Activated T-cell treated with anti-CD3 and anti-CD28 coated beads, Interleukin-2, amount 50 U/mL, for 48 hours (primary cell): ENCODE data around the gene HTR3E.
"Not testable (repeated sequence)": the region's sequence is repeated elsewhere in the genome, so short reads cannot be mapped to it uniquely, and the experiment has no call there.

Source experiments
- DNase-seq, 2 experiments: peaks; one replicate each; pipeline ENCODE4 v3.0.0-alpha.2; 2020

HTR3E gene

DNA sequence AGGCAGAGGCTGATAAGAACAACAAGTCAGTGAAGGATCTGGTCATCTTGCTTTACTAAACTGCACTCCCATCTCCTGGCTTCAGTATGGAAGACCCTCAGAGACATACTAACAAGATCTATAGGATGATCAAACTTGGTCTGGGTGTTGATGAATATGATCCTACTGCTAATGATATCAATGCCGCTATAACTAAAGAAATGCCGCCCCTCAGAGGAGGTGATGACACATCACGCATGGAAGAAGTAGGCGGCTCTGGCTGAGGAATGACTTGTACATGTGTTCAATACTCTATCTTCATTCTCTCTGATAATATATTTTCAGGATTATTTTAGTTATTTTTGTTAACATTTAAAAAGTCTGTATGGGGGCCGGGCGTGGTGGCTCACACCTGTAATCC lies 20.8 kb downstream of the HTR3E start:
- DNase-seq, result no peak

DNA sequence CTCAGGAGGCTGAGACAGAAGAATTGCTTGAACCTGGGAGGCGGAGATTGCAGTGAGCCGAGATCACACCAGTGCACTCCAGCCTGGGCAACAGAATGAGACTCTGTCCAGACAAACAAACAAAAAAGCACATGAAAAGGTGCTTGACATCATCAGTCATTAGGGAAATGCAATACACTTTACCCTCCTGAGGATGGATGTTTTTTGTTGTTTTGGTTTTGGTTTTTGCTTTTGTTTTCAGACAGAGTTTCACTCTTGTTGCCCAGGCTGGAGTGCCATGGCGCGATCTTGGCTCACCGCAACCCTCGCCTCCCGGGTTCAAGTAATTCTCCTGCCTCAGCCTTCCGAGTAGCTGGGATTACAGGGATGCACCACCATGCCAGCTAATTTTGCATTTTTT lies 24.2 kb downstream of the HTR3E start:
- DNase-seq, result not testable (repeated sequence)

DNA sequence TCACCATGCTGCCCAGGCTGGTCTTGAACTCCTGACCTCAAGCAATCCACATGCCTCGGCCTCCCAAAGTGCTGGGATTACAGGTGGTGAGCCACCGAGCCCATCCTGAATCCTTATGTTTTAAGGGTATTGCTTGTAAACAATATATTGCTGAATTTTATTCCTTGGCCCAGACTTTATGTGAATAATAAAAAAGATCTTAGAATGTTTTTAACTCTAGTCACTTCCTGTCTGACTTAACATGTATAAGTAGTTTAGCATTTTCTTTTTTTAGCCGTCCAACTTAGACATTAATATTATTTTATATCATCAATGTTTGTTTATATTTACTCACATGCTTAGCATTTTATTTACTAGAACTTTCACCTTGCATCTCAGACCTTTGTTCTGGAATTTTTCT lies 29.1 kb downstream of the HTR3E start:
- DNase-seq, result no peak

DNA sequence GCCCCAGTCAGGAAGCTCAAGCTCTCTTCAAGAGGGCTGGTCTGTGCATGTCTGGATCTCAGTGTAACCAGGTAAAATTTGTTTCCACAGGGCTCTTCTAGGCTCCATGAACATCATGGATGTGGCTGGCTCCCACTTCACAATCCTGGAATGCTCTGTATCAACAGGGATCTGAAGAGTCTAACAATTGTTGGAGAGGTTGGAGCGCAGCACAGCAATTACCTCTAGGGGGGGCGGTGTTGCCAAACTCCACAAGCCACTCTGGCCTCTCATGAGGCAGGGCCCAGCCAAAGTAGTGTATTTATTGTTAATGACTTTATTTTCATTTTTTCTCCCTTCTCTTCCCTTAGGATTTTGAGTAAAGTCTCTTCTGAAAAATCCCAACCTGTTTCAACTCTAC lies 32.1 kb downstream of the HTR3E start:
- no peak for DNase-seq

DNA sequence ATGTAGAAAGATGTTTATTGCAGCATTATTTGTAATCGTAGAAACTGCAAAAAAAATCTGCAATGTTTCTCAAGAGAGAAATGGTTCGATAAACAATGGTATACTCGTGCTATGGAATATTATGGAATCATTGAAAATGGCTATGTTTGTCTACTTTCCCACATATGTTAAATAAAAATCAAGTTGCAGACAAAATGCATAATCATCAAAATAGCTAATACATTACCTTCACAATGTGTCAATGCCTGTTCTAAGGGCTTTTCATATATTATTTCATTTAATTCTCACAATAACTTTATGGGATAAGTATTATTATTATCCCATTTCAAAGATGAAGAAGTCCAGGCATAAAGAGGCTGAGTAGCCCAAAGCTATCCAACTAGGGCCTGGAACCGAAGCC lies 36.1 kb downstream of the HTR3E start:
- no peak for DNase-seq

DNA sequence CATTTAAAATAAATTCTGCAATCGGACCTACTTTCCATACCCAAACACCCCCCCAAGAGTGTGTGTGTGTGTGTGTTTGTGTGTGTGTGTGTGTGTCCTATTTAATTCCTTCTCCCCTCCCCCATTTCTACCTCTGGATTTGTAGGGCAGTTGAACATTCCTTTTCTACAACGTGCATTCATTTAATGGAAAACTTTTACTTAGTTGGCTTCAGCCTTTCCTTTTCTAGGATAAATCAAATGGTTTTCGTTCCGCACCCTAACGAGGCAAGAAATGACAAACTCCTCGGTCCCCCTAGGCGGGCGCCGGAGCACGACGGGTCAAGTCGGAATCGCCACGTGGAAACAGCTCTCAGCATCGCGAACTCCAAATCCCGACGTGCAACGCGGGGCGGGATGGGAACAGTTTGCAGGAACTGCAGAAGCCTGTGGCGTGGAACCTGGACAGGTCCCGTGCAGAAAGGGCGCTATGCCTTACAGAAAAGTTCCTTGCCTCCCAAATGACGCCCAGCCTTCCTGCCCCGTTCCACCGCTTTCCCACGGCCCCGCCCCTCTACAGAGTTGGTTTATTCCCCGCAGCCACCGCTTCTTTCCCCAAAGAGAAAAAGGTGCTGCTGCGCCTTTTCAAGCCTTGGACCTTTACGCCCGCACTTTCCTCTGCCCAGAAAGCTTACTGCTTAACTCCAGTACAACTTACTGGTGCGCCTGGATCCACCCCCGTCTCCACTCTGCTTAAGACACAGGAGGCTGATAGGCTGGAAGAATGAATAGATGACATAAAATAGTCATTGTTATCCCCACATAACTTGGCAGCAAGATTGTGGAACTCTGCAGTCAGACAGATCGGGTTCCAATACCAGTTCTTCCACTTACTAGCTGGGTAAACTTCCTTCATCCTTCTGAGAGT lies 37.2 kb downstream of the HTR3E start:
- DNase-seq, result peak; percentile 77

DNA sequence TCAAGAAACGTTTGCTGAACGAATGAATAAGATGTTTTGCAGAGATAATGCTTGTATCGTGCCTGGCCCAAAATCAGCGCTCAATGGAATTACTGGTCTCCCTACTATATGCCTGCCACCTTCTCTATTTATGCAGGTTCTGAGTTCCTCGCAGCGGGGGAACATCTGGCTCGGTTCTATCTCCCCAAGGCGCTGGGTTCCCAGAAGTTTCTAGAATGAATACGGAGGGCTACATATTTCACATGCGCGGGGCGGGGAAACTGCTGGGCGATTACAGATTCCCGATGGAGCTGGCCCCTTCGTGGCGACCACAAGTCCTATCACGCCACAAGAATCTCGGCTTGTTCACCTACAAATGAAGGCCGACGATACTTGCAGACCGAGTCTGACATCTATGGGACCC lies 37.9 kb downstream of the HTR3E start:
- DNase-seq, result no peak

DNA sequence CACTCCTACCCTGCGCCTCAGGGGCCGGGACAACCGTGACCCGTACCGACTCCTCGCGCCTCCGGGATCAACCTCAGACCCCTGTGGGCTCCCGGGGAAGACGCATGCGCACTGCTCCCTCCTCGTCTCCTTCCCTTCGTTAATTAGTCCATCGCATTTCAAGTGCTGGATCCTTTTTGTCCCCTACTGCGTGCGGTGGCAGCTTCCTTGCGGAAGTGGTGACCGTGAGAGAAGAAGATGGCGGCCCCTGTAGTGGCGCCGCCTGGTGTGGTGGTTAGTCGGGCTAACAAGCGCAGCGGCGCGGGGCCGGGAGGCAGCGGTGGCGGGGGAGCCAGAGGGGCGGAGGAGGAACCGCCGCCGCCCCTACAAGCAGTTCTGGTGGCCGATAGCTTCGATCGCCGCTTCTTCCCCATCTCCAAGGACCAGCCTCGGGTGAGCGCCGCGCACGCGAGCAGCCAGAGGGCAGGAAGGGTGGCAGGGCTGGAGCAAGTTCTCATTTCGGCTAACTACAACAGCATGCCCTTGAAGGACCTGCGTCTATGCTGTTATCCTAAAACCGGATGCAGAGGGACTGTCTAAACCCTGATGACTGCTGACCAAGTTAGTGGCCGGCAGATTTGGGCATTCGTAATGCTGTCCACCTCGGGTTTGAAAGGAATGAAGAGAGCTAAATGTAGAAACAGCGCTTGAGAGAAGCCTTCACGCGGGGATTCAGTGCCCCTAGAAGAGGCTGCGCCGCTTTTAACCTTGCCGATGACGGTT lies 38.5 kb downstream of the HTR3E start, which contains the start of gene EIF2B5:
Gene EIF2B5 (plus strand): TSS at position 210 of the 762 bp plus-strand sequence. CDS start 28 bp downstream, at position 238.
- DNase-seq, result peak; percentile 90

DNA sequence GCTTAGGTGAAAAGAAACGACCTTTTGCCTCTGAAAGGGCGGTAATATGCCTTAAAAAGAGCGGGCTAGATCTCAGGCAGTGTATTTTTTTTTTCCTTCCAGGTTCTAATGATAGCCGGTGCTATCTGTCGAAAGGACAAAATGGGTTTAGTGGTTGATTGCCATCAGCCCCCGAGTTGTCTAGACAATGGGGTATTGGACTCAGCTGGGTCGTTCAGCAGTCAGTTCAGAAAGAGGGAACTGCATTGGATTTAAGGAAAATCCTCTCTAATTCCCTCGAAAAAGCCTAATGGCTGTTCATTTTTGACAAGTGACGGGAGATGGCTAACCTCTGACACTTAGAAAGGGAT lies 39.0 kb downstream of the HTR3E start:
- DNase-seq, result no peak

DNA sequence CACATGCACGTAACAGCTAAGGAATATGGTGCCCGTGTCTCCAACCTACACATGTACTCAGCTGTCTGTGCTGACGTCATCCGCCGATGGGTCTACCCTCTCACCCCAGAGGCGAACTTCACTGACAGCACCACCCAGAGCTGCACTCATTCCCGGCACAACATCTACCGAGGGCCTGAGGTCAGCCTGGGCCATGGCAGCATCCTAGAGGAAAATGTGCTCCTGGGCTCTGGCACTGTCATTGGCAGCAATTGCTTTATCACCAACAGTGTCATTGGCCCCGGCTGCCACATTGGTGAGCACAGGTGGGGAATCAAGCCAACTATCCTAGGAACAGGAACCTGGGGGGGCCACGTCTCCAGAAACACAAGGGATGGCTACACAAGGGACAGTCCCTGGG lies 43.6 kb downstream of the HTR3E start:
- no peak for DNase-seq

DNA sequence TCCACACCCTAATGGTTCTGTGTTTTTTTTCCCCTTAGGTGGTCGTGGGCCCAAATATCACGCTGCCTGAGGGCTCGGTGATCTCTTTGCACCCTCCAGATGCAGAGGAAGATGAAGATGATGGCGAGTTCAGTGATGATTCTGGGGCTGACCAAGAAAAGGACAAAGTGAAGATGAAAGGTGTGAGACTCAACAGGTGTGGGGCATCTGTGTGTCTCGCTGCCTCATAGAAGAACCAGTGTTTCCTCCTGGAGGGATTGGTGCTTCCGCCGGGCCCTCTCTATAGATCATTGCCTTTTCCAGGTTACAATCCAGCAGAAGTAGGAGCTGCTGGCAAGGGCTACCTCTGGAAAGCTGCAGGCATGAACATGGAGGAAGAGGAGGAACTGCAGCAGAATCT lies 45.3 kb downstream of the HTR3E start:
- no peak for DNase-seq

DNA sequence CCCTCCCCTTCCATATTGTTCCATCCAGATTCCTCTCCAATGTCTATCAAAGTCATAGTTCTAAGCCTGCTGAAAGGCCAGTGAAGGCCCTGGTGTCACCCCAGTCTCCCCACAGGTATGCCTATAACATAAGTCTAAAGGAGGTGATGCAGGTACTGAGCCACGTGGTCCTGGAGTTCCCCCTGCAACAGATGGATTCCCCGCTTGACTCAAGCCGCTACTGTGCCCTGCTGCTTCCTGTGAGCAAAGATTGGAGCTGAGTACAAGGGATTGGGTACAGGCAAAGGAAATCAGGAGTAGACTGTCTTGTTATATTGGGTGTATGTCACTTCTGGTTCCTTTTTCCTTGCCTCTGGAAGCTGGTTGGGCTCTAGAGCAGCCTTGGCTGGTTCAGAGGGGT lies 46.5 kb downstream of the HTR3E start:
- no peak for DNase-seq

DNA sequence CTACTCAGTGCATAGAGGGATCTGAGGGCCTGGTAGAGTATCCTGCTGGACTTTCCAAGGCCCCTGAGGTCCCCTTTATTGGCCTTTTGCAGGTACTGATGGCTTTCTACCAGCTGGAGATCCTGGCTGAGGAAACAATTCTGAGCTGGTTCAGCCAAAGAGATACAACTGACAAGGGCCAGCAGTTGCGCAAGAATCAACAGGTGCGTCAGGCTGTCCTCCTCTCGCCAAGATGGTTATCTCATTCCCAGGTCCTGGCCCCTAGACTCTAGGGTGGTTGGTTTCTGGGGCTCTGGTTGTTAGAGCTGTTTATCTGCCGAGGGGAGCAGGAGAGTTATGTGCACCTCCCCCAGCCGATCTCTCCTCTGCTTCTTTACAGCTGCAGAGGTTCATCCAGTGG lies 47.6 kb downstream of the HTR3E start:
- DNase-seq, result no peak

DNA sequence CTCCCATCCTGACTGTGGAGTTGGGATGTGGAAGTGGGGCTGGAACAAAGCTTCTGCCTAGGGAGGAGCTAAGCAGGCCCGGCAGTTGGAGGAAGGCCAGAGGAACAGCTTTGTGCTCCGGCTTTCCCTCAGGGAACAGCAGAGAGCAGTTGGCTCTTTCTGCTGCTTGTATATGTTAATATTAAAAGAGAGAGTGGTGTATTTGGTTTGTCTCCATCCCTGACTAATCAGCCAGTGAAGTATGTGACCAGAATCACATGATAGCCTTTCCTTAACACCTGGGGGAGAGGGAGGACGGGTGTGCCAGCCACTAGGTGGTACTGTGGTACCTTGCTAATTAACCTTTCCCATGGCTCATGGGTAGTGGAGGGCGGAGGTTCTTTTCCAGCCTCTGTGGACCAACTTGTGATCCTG lies 48.3 kb downstream of the HTR3E start:
- DNase-seq, result peak in 1 of 2 experiments; percentile 38

DNA sequence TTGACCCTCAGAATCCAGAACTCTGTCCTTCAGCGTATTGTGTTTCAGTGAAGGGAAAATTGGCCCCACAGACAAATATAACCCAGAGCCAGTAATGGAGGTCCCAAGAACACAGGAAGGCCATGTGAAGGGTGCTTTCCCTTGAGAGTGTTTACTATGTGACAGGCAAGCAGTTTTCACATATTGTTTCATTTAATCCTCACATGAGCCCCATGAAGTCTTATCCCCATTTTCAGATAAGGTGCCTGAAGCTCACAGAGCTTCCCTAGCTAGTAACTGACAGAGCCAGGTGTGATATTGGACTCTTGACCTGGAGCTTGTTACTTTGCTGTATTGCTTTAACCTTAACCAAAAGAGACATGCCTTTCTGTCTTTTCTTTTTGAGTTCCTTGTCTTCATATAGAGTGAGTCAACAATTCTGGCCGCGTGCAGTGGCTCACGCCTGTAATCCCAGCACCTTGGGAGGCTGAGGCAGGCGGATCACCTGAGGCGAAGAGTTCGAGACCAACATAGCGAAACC lies 48.9 kb downstream of the HTR3E start:
- DNase-seq, result no peak

DNA sequence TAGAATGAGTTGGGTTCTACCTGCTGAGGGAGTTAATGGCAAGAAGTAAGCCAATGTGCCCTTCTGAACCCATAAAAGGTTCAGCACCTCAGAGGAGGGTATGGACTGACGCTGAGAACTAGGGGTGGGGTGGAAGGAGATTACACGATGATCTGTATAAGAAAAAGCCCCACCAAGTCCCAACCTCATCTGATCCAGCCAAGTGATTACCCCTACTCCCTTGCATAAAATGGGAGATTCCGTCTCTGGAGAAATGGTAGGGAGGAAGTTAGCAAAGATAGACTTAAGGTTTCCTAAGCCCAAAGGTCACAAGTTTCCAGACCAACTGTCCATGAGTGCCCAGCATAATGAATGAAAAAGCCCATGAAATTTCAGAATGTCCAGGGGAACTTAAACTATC lies 51.2 kb downstream of the HTR3E start:
- no peak for DNase-seq

DNA sequence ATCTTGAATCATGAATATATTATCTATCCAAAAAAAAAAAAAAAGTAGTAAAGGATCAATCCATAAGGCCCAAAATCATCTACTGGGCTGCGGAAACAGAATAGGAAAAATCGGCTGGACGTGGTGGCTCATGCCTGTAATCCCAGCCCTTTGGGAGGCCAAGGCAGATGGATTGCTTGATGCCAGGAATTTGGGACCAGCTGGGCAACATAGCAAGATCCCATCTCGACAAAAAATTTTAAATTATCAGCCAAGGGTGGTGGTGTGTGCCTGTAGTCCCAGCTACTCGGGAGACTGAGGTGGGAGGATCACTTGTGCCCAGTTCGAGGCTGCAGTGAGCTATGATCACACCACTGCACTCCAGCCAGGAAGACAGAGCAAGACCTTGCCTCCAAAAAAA lies 52.3 kb downstream of the HTR3E start:
- no peak for DNase-seq

DNA sequence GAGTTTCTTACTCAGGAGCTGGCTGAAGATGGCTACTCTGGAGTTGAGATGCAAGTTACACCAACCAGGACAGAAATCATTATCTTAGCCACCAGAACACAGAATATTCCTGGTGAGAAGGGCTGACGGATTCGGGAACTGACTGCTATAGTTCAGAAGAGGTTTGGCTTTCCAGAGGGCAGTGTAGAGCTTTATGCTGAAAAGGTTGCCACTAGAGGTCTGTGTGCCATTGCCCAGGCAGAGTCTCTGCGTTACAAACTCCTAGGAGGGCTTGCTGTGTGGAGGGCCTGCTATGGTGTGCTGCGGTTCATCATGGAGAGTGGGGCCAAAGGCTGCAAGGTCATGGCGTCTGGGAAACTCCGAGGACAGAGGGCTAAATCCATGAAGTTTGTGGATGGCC lies 52.9 kb downstream of the HTR3E start:
- DNase-seq, result not testable (repeated sequence)

DNA sequence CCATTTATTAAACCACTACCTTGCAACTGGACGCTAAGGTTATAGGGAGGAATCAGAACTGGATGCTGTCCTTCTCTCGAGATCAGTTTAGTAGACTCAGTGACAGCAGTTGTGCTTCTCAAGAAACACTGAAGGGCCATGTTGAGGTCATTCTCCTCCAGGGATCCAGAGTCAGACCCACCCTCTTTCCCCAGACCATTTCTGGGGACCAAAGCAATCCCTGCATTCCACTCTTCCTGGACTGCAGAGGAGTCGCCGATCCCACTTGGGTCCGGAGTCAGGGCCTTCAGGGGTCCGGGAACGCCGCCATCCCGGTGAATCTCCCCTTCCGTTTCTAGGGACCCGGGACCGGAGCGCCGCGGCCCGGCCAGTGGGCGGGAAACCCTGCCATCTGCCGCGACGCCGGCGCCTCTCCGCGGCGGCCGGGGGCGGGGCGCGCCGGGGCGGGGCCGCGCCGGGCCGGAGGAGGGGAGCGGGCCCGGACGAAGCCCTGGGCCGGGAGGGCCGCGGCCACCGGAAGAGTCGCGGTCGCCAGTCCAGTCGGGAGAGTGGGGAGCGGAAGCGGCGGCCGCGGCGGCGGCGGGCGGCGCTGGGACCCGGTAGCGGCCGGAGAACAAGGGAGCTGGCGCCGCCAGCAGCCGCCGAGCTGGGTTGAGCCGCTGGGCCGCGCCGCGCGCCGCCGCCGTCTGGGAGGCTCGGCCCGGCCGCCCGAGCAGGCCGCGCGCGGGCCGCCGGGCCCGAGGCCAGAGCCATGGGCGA lies 58.2 kb downstream of the HTR3E start, which contains the start of gene DVL3:
Gene DVL3 (plus strand): TSS at position 493 of the 759 bp plus-strand sequence. CDS start 259 bp downstream, at position 752.
- peak; percentile 63 to 72 for DNase-seq

DNA sequence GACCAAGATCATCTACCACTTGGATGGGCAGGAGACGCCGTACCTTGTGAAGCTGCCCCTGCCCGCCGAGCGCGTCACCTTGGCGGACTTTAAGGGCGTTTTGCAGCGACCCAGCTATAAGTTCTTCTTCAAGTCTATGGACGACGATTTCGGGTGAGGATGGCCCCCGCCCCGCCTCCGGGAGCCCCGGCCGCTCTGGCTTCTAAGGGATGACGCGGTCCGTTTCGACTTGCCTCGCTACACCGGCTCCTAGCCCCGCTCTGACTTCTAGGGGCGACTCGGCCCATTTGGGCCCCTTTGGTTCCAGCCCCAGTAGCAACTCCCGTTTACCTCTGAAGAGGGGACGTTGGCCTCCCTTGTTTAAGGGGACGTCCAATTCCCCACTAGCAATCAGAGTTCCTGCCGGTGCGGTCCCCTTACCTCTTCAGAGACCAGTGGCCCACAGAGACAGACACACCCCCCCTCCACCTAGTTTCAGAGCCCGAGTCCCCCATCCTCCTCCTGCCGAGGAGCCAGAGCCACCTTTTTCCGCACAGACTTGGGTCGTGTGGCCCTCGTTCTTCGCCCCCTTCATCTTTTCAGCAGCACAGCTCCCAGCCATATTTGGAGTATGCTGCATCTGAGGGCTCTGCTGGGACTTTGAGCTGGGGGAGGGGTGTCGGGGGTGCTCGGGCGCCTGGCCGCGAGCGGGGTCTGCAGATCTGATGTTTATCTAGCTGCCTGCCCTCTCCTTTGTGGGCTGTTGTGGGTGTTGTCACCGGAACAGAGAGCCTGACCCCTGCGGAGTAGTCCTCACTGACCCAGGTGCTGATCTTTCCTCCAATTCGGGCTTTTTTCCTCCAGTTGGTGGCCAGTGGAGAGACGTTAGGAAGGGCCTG lies 59.0 kb downstream of the HTR3E start:
- peak; percentile 74 to 76 for DNase-seq

DNA sequence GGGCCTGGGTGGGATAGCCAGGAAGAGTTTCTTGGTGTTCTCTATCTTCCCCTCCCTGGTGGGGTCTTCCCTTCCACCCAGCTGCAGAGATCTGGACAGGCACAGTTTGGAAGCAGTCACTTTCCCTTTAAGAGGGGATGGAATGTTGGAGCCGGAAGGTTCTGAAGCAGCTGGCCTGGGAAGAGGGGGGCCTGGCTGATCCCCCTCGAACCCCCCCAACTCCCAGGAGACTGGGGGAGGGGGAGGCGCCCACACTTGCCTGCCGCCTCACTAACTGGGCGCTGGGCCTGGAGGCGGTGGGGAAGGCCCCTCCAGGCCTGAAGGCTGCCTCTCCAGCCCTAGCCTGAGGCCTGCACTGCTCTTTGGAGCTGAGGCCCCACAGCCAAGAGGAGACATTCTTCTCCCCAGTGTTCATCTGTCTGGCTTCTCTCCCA lies 59.7 kb downstream of the HTR3E start:
- DNase-seq, result no peak
